Epithelial cell of proximal tubule (primary cell): ENCODE measurements around the gene KLK3. TPM values are rescaled to one million over a fixed set of nuclear protein-coding genes. Genes with fewer than 3 reads are reported as not detected.

Experiments
- DNase-seq: peaks from one replicate; pipeline ENCODE4 v3.0.0-alpha.2; 2011; ENCODE audit warnings: low read depth
- H3K4me3 ChIP-seq: 2 replicates; pipeline ENCODE4 v1.5.1; 2011; ENCODE audit warnings: low read depth, mild to moderate bottlenecking, low read length
- CTCF ChIP-seq: conservative IDR thresholded peaks from 2 replicates; pipeline ENCODE4 v1.5.1; 2012; ENCODE audit warnings: low read depth, mild to moderate bottlenecking, low read length
- total RNA-seq: library from RNA; depleted of rRNA; stranded (reverse); fragments of >200 nt; gene quantifications from 2 replicates; pipeline ENCODE4 v1.2.3, GENCODE V29; 2015

The KLK3 gene
- total RNA-seq, 1 donor from 2014 or later: not detected

GRCh38 chr19:50861010-50861409 is 6.3 kb downstream of the KLK3 start:
- no peak overlapping the region for H3K4me3 ChIP-seq
- TF ChIP-seq CTCF: no peak
- no peak for DNase-seq

DNA sequence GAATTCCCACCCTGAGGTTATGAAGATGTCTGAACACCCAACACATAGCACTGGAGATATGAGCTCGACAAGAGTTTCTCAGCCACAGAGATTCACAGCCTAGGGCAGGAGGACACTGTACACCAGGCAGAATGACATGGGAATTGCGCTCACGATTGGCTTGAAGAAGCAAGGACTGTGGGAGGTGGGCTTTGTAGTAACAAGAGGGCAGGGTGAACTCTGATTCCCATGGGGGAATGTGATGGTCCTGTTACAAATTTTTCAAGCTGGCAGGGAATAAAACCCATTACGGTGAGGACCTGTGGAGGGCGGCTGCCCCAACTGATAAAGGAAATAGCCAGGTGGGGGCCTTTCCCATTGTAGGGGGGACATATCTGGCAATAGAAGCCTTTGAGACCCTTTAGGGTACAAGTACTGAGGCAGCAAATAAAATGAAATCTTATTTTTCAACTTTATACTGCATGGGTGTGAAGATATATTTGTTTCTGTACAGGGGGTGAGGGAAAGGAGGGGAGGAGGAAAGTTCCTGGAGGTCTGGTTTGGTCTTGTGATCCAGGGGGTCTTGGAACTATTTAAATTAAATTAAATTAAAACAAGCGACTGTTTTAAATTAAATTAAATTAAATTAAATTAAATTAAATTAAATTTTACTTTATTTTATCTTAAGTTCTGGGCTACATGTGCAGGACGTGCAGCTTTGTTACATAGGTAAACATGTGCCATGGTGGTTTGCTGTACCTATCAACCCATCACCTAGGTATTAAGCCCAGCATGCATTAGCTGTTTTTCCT is 7.0 kb downstream of the KLK3 start:
- H3K4me3 ChIP-seq: no peak overlapping the region
- TF ChIP-seq CTCF: no peak
- DNase-seq: no peak

GRCh38 chr19:50869479-50869878 is 14.8 kb downstream of the KLK3 start:
- DNase-seq: no peak
- no peak for TF ChIP-seq CTCF
- no peak overlapping the region for H3K4me3 ChIP-seq

DNA sequence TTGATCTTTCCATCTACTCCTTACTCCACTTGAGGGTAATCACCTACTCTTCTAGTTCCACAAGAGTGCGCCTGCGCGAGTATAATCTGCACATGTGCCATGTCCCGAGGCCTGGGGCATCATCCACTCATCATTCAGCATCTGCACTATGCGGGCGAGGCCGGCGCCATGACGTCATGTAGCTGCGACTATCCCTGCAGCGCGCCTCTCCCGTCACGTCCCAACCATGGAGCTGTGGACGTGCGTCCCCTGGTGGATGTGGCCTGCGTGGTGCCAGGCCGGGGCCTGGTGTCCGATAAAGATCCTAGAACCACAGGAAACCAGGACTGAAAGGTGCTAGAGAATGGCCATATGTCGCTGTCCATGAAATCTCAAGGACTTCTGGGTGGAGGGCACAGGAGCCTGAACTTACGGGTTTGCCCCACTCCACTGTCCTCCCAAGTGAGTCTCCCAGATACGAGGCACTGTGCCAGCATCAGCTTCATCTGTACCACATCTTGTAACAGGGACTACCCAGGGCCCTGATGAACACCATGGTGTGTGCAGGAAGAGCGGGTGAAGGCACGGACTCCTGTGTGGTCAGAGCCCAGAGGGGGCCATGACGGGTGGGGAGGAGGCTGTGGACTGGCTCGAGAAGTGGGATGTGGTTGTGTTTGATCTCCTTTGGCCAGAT is 15.8 kb downstream of the KLK3 start:
- no peak overlapping the region for H3K4me3 ChIP-seq
- DNase-seq: no peak
- no peak for TF ChIP-seq CTCF

- no peak for DNase-seq
- TF ChIP-seq CTCF: no peak
- no peak within 1 kb of the TSS for H3K4me3 ChIP-seq
Observed at GRCh38 chr19:50873056-50873455, 18.3 kb downstream of the KLK3 start, which contains the start of gene KLK2. TSS of gene KLK2 (plus strand) at chr19:50873439. CDS start at chr19:50873474, 35 bp downstream.

DNA sequence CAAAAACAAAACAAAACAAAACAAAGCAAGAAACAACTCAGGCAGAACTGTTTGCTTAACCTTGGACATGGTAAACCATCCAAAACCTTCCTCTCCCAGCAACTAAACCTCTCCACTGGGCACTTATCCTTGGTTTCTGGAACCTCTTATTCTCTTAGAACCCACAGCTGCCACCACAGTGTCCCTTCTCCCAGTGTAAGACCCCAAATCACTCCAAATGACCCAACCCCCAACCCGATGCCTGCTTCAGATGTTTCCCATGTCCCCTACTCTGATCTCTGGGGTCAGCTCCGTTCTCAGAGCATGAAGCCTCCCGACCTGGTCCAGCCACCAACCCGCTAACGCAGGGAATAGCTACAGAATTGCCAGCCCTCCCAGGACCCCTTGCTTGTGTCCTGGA is 19.5 kb downstream of the KLK3 start:
- H3K4me3 ChIP-seq: no peak overlapping the region
- DNase-seq: no peak
- no peak for TF ChIP-seq CTCF
